Midbrain (tissue), 1 donor: ENCODE results near the gene MFRP.

ENCODE experiments used
- DNase-seq: peaks from one replicate; lab custom pipeline; 2025; lab: John Stamatoyannopoulos, UW

Gene MFRP

DNA sequence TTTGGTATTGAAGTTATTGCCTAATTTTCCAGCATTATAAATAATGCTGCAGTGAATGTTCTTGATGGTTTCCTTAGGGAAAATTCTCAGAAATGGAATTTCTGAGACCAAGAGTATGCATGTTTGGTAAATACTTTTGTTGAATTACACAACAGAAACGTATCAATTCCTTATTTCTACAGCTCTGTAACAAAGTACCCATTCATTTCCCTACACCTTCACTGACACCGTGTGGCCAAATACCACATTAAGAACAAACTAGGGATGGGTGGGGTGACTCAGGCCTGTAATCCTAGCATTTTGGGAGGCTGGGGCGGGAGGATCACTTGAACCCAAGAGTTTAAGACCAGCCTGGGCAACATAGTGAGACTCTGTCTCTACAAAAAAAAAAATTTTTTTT lies 51.3 kb downstream of the MFRP start:
- no peak for DNase-seq

DNA sequence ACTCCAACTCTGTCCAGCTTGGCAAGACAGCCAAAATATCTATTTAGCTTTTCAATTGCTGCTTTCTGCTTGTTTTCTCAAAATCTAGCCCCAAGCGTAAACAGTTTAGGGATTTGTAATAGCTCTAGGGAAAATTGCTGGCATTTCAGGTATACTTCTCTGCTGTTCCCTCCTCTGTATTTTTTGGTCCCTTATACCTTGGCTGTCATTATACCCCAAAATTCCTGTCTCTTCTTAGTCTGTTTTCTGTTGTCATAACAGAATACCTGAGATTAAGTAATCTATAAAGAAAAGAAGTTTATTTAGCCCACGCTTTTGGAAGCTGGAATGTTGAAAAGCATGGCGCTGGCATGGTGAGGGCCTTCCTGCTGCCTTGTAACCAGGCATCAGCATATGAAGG lies 53.0 kb downstream of the MFRP start:
- DNase-seq: no peak

DNA sequence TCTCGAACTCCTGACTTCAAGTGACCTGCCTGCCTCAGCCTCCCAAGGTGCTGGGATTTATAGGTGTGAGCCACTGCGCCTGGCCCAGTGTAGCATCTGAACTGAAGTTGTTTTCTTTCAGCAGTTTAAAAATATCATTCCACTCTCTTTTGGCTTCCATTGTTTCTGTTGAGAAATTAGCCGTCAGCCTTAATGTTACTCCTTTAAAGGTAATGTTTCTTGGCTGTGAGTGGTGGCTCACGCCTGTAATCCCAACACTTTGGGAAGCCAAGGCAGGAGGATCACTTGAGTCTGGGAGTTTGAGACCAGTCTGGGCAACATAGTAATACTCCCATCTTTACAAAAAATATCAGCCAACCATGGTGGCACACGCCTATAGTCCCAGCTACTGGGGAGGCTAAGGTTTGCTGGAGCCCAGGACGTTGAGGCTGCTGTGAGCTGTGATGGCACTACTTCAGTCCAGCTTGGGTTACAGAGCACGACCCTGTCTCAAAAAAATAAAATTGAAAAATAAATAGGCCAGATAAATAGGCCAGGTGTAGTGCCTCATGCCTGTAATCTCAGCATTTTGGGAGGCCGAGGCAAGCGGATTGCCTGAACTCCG lies 55.5 kb downstream of the MFRP start:
- DNase-seq: no peak
